Measurements from ENCODE around the gene CHRNB1. TPM values are rescaled to one million over a fixed set of nuclear protein-coding genes. Genes with fewer than 3 reads are reported as not detected.

CHRNB1 gene, protein sequence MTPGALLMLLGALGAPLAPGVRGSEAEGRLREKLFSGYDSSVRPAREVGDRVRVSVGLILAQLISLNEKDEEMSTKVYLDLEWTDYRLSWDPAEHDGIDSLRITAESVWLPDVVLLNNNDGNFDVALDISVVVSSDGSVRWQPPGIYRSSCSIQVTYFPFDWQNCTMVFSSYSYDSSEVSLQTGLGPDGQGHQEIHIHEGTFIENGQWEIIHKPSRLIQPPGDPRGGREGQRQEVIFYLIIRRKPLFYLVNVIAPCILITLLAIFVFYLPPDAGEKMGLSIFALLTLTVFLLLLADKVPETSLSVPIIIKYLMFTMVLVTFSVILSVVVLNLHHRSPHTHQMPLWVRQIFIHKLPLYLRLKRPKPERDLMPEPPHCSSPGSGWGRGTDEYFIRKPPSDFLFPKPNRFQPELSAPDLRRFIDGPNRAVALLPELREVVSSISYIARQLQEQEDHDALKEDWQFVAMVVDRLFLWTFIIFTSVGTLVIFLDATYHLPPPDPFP
- 7.6 and 24.0 TPM in 2 replicates for total RNA-seq (2014; rRNA removed; shearing (Covaris generic))

GRCh38 chr17:7444682-7445618 lies at the start of gene CHRNB1:
CHRNB1 (plus strand) TSS chr17:7445061; CDS start chr17:7445128, 67 bp downstream.
- DNase-seq (ENCODE audit: low spot score) = no peak

GRCh38 chr17:7396147-7396546 lies 48.7 kb upstream of the CHRNB1 start:
- in situ Hi-C loops (cut with HindIII; ENCODE audit: low sequenced_read_pairs) = loop anchor here (25.0 kb wide), 1 partner anchor 91 kb away; the partner anchor contains the start of genes POLR2A, SLC35G6 and ZBTB4
- no peak for DNase-seq (ENCODE audit: low spot score)

More at GRCh38 chr17:7444682-7445618, at the start of gene CHRNB1:
- in situ Hi-C loops (cut with HindIII; ENCODE audit: low sequenced_read_pairs) = no loop called here

GRCh38 chr17:7398612-7399011 lies 46.2 kb upstream of the CHRNB1 start:
- in situ Hi-C loops (cut with HindIII; ENCODE audit: low sequenced_read_pairs) = loop anchor here (25.0 kb wide), 1 partner anchor 89 kb away; the partner anchor contains the start of genes POLR2A, SLC35G6 and ZBTB4

DNA sequence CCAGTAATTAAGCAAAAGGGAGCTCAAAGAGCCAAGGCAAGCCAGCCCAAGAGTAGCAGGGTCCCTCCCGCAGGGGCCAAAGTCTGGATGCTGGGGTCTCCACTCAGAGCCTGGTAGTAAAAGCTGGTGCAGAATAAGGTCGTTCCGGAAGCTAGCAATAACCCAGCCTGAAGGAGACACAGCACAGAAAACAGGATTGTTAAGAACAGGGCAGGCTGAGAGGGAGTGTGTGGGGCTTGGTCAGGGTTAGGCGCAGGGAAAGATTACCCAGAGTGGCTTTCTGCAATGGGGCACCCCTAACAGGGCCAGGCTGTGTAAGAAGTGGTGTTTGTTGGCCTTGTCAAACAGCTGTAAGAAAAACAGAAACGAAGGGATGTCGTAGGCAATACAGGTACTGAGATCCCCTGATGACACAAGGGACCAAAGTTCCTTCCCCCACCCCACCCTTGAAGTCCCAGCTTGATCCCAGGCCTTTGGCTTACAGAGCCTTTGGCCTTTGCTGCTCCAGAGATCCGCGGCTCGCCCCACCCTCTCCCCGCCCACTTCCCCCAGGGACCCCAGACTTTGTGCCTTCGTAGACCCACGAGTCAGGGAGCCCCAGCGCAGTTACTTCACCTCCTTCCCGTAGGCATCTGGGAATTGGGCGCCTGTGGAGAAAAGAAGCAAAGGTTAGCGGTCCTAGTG lies 41.7 kb upstream of the CHRNB1 start:
- in situ Hi-C loops (cut with HindIII; ENCODE audit: low sequenced_read_pairs) = no loop called here
- no peak for DNase-seq (ENCODE audit: low spot score)

More at GRCh38 chr17:7398612-7399011, 46.2 kb upstream of the CHRNB1 start:
- DNase-seq (ENCODE audit: low spot score) = no peak

DNA sequence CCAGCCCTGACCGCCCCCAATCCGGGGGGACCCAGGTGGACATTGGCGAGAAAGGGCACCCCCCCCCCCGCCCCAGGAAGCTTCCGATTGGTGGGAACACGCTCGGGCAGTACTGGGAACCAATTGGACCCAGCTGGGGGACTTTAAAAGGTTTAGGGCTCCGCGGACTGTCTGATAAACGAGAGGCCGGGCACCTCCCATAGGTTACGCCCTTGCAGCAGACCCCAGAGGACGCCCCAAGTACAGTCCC lies 41.2 kb upstream of the CHRNB1 start:
- in situ Hi-C loops (cut with HindIII; ENCODE audit: low sequenced_read_pairs) = no loop called here
- DNase-seq (ENCODE audit: low spot score) = no peak

DNA sequence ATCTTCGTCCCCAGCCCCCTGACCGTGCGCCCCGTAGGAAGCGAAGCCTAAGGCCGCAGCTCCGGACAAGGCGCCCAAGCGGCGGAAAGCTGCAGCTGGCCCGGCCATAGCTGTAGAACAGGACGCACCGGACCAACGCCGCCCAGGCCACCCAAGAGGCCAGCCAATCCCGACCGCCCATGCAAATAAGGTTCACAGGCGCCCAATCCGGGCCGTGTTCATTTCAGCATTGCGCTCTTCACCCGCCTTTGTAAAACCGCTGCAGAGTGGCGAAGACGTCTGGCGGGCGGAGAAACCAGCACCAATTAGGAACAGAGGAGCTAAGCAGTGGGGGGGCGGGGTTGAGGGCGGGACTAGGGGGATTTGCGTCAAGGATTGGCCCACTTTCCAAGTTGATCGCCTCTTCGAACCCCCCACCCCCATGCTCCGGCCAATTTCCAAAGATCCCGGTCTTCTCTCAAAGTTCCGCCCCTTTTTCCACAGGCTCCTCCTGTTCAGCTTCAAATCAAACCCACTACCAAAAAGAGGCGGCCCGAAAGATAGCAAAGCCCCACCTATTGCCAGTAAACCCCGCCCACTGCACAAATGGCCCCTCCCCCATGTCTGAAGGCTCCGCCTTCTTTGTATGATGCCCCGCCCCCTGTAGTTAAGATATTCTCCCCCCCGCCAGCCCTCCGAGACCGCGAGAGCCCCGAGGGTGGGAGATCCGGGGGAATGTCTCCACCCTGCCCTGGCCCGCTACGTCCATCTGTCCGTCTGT lies 40.7 kb upstream of the CHRNB1 start, which contains the start of gene TMEM256:
TMEM256 (minus strand) TSS at position 121 of the 760 bp plus-strand sequence; CDS start at position 108, 13 bp downstream.
- in situ Hi-C loops (cut with HindIII; ENCODE audit: low sequenced_read_pairs) = no loop called here
- peak; percentile 100 for DNase-seq (ENCODE audit: low spot score)

GRCh38 chr17:7404737-7405349 lies 40.0 kb upstream of the CHRNB1 start:
- DNase-seq (ENCODE audit: low spot score) = peak; percentile 51

DNA sequence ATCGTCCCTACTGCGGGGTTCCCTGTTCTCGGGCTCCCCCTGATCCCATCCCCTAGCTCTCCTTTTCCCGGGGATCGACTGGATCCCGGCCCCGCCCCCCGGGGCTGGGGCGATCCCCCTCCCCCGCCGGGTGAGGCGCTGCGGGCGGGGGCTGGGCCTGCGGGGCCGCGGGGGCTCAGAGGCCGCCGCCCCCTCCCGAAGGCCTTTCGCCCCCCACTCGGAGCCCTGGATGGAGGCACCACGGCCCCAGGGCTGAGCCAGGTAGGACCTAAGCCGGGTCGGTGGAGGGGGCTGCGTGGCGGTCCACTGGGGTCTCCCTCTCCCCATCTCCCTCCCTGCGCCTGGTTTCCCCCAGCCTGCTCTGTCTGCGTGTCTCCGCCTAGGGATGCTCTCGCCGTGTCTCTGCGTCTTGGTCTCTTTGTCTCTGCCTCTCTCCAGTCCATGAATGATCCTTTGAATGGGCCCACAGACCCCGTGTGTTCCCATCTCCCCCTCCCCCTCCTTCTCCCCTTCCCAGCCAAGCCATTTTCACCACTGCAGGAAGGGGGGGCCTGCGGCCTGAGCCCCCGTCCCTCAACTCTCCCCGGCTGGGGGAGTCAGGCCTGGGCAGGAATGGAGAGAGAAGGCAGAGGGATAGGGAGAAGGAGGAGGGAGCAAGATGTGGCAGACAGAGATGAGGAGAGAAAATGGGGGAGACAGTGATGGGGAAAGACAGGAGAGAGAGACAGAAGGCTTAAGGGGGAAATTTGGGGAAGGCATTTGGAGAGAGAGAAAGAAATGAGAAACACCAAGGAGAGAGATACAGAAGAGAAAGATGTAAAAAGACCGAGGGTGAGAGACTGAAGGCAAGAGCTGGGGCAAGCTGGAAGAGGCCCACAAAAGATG lies 39.3 kb upstream of the CHRNB1 start:
- peak; percentile 44 for DNase-seq (ENCODE audit: low spot score)
- in situ Hi-C loops (cut with HindIII; ENCODE audit: low sequenced_read_pairs) = no loop called here

More at GRCh38 chr17:7404737-7405349, 40.0 kb upstream of the CHRNB1 start:
- in situ Hi-C loops (cut with HindIII; ENCODE audit: low sequenced_read_pairs) = no loop called here

GRCh38 chr17:7406235-7406825 lies 38.5 kb upstream of the CHRNB1 start:
- peak; percentile 14 for DNase-seq (ENCODE audit: low spot score)
- in situ Hi-C loops (cut with HindIII; ENCODE audit: low sequenced_read_pairs) = no loop called here

DNA sequence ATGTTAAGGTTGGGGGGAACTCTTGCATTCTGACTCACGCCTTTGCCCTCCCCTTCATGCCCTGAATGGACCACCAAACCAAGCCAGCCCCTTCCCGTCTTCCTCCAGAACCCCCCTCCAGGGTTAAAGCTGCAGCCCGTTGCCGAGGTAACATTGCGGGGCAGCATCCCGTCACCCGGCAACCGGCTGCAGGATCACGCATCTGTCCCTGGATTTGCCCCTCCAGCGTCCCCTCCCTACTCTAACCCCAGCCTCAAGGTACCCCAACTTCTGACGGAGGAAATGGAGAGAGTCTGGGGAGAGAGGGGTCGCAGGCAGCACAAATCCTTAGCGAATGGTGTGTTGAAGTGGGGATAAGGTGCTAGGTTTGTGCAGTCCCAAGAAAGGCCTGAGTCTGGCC lies 37.8 kb upstream of the CHRNB1 start:
- in situ Hi-C loops (cut with HindIII; ENCODE audit: low sequenced_read_pairs) = no loop called here

GRCh38 chr17:7407485-7408251 lies 37.2 kb upstream of the CHRNB1 start, which contains the start of gene NLGN2:
NLGN2 (plus strand) TSS chr17:7407845; CDS start chr17:7408256, 411 bp downstream.
- in situ Hi-C loops (cut with HindIII; ENCODE audit: low sequenced_read_pairs) = no loop called here

More for the DNA sequence above, 37.8 kb upstream of the CHRNB1 start:
- no peak for DNase-seq (ENCODE audit: low spot score)

GRCh38 chr17:7408252-7408727 lies 36.6 kb upstream of the CHRNB1 start:
- in situ Hi-C loops (cut with HindIII; ENCODE audit: low sequenced_read_pairs) = no loop called here
- no peak for DNase-seq (ENCODE audit: low spot score)

More at GRCh38 chr17:7407485-7408251, 37.2 kb upstream of the CHRNB1 start, which contains the start of gene NLGN2:
- no peak for DNase-seq (ENCODE audit: low spot score)

DNA sequence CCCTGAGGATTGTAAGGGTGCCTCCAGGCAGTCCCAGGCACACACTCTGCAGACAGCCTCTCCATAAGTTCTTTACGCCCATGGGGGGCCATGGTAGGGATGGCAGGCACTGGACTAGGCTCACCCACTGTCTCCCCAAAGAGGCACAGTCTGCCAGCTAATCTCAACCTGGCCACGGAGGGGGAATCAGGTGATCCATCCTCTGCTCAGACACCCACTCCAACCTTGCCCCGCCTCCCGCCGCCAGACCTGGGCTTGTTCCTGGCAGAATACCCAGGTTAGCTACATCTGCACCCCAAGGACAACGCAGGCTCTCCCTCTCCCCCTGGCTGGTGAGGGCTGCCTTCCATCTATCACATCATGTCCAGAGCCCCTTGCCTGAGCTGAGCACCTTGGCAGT lies 36.0 kb upstream of the CHRNB1 start:
- in situ Hi-C loops (cut with HindIII; ENCODE audit: low sequenced_read_pairs) = no loop called here
- DNase-seq (ENCODE audit: low spot score) = no peak

DNA sequence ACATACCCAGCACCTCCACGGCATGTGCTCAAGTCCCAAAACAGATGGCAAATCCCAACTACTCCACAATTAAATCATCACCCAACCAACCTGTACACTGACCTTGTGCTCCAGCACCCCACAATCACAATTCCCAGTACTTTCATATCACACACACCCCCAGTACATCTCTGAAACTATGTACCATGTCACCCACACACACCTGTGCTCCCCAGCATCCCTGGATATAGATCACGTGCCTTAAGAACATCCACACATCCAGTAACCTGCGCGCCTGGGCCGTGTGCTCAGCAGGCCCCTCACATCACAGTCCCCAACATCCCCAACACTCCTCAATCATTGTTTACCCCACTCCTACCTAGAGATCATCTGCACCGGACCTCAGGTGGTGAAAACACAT lies 35.1 kb upstream of the CHRNB1 start:
- no peak for DNase-seq (ENCODE audit: low spot score)
- in situ Hi-C loops (cut with HindIII; ENCODE audit: low sequenced_read_pairs) = no loop called here

- in situ Hi-C loops (cut with HindIII; ENCODE audit: low sequenced_read_pairs) = no loop called here
- DNase-seq (ENCODE audit: low spot score) = no peak
These were observed 34.0 kb upstream of the CHRNB1 start for GRCh38 chr17:7410634-7411426.

Measured in G401 (cell line).